ENCODE measurements around the gene NRTN. TPM values are rescaled to one million over a fixed set of nuclear protein-coding genes. Genes with fewer than 3 reads are reported as not detected.

The NRTN gene
- total and polyA plus RNA-seq, 2 of the 13 experiments (the other 11 are each of a cell fraction or from before 2014, with no cell fraction given), result 4.1 to 5.3 TPM

DNA sequence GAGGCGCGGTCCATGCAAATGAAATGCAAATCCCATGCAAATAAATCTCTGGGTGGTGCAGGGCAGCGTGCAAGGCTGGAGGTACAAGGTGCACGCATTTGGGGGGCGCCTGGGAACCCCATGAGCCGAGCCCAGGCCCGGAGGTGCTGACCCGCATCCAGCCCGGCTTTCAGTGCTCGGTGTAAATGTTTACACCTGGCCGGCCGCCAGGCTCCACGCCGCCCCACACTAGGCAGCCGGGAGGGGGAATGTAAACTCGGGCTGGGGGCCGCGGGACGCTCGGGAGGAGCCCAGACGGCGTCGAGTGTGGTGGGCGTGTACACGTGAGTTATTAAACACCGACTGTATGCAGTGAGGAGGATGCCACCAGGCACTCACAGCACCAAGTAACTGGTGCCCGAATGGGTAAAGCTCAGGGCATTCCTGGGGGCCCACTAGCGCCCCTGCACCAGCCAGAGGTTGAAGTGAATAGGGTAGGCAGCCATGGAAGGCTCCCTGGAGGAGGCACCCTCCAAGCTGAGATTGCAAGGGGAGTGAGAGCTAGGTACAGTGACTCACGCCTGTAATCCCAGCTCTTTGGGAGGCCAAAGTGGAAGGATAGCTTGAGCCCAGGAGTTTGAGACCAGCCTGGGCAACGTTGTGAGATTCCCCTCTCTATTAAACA is 17.4 kb downstream of the NRTN start (continued):
- TF ChIP-seq PAXIP1 (CRISPR knock-in tag; conservative IDR thresholded peaks at IDR 0.05), result peak; percentile 42; the same call in 1 of the 2 replicates
- TF ChIP-seq ZNF460 (CRISPR knock-in tag; IDR thresholded peaks at IDR 0.05; ENCODE audit: borderline replicate concordance), result no peak; the same call in 1 of the 2 replicates
- TF ChIP-seq ZBTB2 (CRISPR knock-in tag; IDR thresholded peaks at IDR 0.05; ENCODE audit: low read depth), result no peak
- peak; percentile 50; the same call in 1 of the 2 replicates for TF ChIP-seq PITX1 (CRISPR knock-in tag; IDR thresholded peaks at IDR 0.05)
- TF ChIP-seq POLR2G (IDR thresholded peaks at IDR 0.05; ENCODE audit: low read depth, low read length), result 0 out of 2 replicates have a peak, but pooled peaks have one; percentile 21
- 0 out of 2 replicates have a peak, but pooled peaks have one; percentile 16 for TF ChIP-seq IKZF5 (CRISPR knock-in tag; IDR thresholded peaks at IDR 0.05)
- no peak for TF ChIP-seq BCL6 (CRISPR knock-in tag; IDR thresholded peaks at IDR 0.05)
- TF ChIP-seq, protein P1, sequence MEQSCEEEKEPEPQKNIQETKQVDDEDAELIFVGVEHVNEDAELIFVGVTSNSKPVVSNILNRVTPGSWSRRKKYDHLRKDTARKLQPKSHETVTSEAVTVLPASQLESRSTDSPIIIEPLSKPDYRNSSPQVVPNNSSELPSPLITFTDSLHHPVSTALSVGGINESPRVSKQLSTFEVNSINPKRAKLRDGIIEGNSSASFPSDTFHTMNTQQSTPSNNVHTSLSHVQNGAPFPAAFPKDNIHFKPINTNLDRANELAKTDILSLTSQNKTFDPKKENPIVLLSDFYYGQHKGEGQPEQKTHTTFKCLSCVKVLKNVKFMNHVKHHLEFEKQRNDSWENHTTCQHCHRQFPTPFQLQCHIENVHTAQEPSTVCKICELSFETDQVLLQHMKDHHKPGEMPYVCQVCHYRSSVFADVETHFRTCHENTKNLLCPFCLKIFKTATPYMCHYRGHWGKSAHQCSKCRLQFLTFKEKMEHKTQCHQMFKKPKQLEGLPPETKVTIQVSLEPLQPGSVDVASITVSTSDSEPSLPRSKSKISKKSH (CRISPR knock-in tag; IDR thresholded peaks at IDR 0.05; ENCODE audit: borderline replicate concordance), result no peak
- peak; percentile 43 for TF ChIP-seq SAP130 (CRISPR knock-in tag; IDR thresholded peaks at IDR 0.05; ENCODE audit: low read depth)
- peak; percentile 78 for TF ChIP-seq AGO2 (optimal IDR thresholded peaks at IDR 0.05; ENCODE audit: low read depth, low read length)
- TF ChIP-seq KDM2A (CRISPR knock-in tag; IDR thresholded peaks at IDR 0.05; ENCODE audit: borderline replicate concordance, low read depth), result peak; percentile 66
- peak; percentile 94 for TF ChIP-seq ZBTB10 (CRISPR knock-in tag; IDR thresholded peaks at IDR 0.05; ENCODE audit: borderline replicate concordance)
- no peak for TF ChIP-seq SP2 (CRISPR knock-in tag; IDR thresholded peaks at IDR 0.05)
- no peak for TF ChIP-seq SOX6 (IDR thresholded peaks at IDR 0.05)
- peak; percentile 24; the same call in 1 of the 2 replicates for TF ChIP-seq SOX6 (CRISPR knock-in tag; IDR thresholded peaks at IDR 0.05)
